Activated CD8-positive, alpha-beta T cell treated with anti-CD3 and anti-CD28 coated beads for 36 hours (primary cell): ENCODE results near the gene ZDHHC13. TPM values are rescaled to one million over a fixed set of nuclear protein-coding genes. Genes with fewer than 3 reads are reported as not detected.

Source experiments
- ATAC-seq: fragments of 200-7000 bp; cut with Tn5 transposase; one replicate; pipeline ENCODE4 v1.10.0; 2021; ENCODE audit warnings: mild to moderate bottlenecking, moderate library complexity
- CTCF ChIA-PET: fragments of 350-600 bp; sonication (Branson Sonifier 250); formaldehyde crosslinking; loops from one replicate; lab custom pipeline; 2021; ENCODE audit warnings: antibody characterized with exemption; lab: Charles Lee
- POLR2A ChIA-PET: fragments of 350-600 bp; sonication (Branson Sonifier 250); formaldehyde crosslinking; loops from one replicate; lab custom pipeline; 2021; ENCODE audit warnings: antibody characterized with exemption; lab: Charles Lee
- DNase-seq: peaks from one replicate; pipeline ENCODE4 v3.0.0-alpha.2; 2020
- H3K27ac Mint-ChIP-seq: one replicate; pipeline ENCODE4 v1.8.0; 2021; ENCODE audit warnings: mild to moderate bottlenecking, mixed read lengths
- H3K27me3 Mint-ChIP-seq: one replicate; pipeline ENCODE4 v1.8.0; 2021; ENCODE audit warnings: mixed read lengths
- H3K36me3 Mint-ChIP-seq: one replicate; pipeline ENCODE4 v1.8.0; 2021; ENCODE audit warnings: low read depth, mixed read lengths
- H3K4me1 Mint-ChIP-seq: one replicate; pipeline ENCODE4 v1.8.0; 2021; ENCODE audit warnings: low read depth, mixed read lengths
- H3K4me3 Mint-ChIP-seq: one replicate; pipeline ENCODE4 v1.8.0; 2021; ENCODE audit warnings: mild to moderate bottlenecking, moderate library complexity, mixed read lengths
- H3K9me3 Mint-ChIP-seq: one replicate; pipeline ENCODE4 v1.8.0; 2021; ENCODE audit warnings: mixed read lengths
- CTCF ChIP-seq: fragments of 200-600 bp; IDR thresholded peaks from one replicate; pipeline ENCODE4 v1.8.0; 2022; ENCODE audit warnings: antibody characterized with exemption, mild to moderate bottlenecking
- intact Hi-C: fragments of 100-400 bp; cut with micrococcal nuclease; formaldehyde crosslinking; loops from one replicate; pipeline ENCODE4 v1.10.0; 2022
- total RNA-seq, 2 experiments: library from RNA; stranded (reverse); gene quantifications; one replicate each; pipeline ENCODE4 v1.2.3, GENCODE V29; 2021

The ZDHHC13 gene
- total RNA-seq, 2 experiments from 2014 or later, result 16.7 to 17.2 TPM

GRCh38 chr11:19075636-19076035 lies 41.3 kb upstream of the ZDHHC13 start:
- TF ChIP-seq CTCF, result no peak
- no peak for DNase-seq
- H3K36me3 Mint-ChIP-seq, result no peaks in the 10 kb centered on the region
- H3K4me3 Mint-ChIP-seq, result no peak overlapping the region
- POLR2A ChIA-PET, result interaction anchor here (0.6 kb wide), 1 partner anchor 697 kb away, joined by 3 read pairs; no protein-coding TSS in a partner anchor
- peaks cover 3% of the 10 kb centered on the region for H3K4me1 Mint-ChIP-seq
- CTCF ChIA-PET, result interaction anchor here (1.0 to 3.0 kb wide), 7 partner anchors 13 to 802 kb away, joined by 3 to 17 read pairs (median 3); no protein-coding TSS in a partner anchor
- H3K9me3 Mint-ChIP-seq, result no peaks in the 10 kb centered on the region
- intact Hi-C loops, result no loop called here
- no peak overlapping the region for H3K27ac Mint-ChIP-seq
- H3K27me3 Mint-ChIP-seq, result peaks cover 8% of the 10 kb centered on the region
- ATAC-seq, result no peak

GRCh38 chr11:19076744-19077589 lies 40.0 kb upstream of the ZDHHC13 start:
- Mint-ChIP-seq H3K4me1 (no peaks in the 10 kb centered on the region), H3K9me3 (no peaks in the 10 kb centered on the region), H3K4me3 (no peak overlapping the region), H3K36me3 (no peaks in the 10 kb centered on the region), H3K27ac (no peak overlapping the region), H3K27me3 (peaks cover 7% of the 10 kb centered on the region)
- intact Hi-C loops, result no loop called here
- peak; percentile 99 for TF ChIP-seq CTCF
- ATAC-seq, result peak; percentile 95
- CTCF ChIA-PET, result interaction anchor here (0.6 to 3.0 kb wide), 43 partner anchors 9 to 800 kb away, joined by 3 to 17 read pairs (median 3); partner anchors contain the start of genes E2F8, MRGPRX2 and ZDHHC13
- POLR2A ChIA-PET, result no interaction called here
- peak; percentile 73 for DNase-seq

- Mint-ChIP-seq H3K9me3 (no peaks in the 10 kb centered on the region), H3K27me3 (peaks cover 7% of the 10 kb centered on the region), H3K27ac (no peak overlapping the region), H3K4me1 (no peaks in the 10 kb centered on the region), H3K36me3 (no peaks in the 10 kb centered on the region), H3K4me3 (no peak overlapping the region)
- DNase-seq (no peak), ATAC-seq (no peak)
- POLR2A ChIA-PET, result no interaction called here
- CTCF ChIA-PET, result interaction anchor here (0.8 to 3.0 kb wide), 15 partner anchors 8 to 482 kb away, joined by 3 to 17 read pairs (median 4); no protein-coding TSS in a partner anchor
- intact Hi-C loops, result no loop called here
- TF ChIP-seq CTCF, result no peak
Observed at GRCh38 chr11:19077965-19078364, 39.0 kb upstream of the ZDHHC13 start.

GRCh38 chr11:19079643-19080440 lies 37.1 kb upstream of the ZDHHC13 start:
- H3K9me3 Mint-ChIP-seq, result no peaks in the 10 kb centered on the region
- POLR2A ChIA-PET, result no interaction called here
- DNase-seq (no peak), ATAC-seq (no peak)
- CTCF ChIA-PET, result interaction anchor here (1.0 to 3.2 kb wide), 3 partner anchors 9 to 180 kb away, joined by 3 to 24 read pairs (median 6); no protein-coding TSS in a partner anchor
- intact Hi-C loops, result no loop called here
- no peak overlapping the region for H3K4me3 Mint-ChIP-seq
- H3K27ac Mint-ChIP-seq, result no peak overlapping the region
- no peak for TF ChIP-seq CTCF
- peaks cover 7% of the 10 kb centered on the region for H3K27me3 Mint-ChIP-seq
- H3K36me3 Mint-ChIP-seq, result no peaks in the 10 kb centered on the region
- no peaks in the 10 kb centered on the region for H3K4me1 Mint-ChIP-seq
